Epithelial cell of esophagus (primary cell): ENCODE measurements around the gene CFAP46.

Experiments used
- DNase-seq: peaks from one replicate; pipeline ENCODE4 v3.0.0; 2010; ENCODE audit warnings: low read depth
- H3K4me3 ChIP-seq: 2 replicates; pipeline ENCODE4 v1.5.1; 2011; ENCODE audit warnings: mild to moderate bottlenecking, low read length, control low read depth
- TF ChIP-seq, protein P1 (sequence below): IDR thresholded peaks from 2 replicates; pipeline ENCODE4 v1.5.1; 2011; ENCODE audit warnings: low read depth, mild to moderate bottlenecking, low read length, control low read depth, inconsistent platforms; ENCODE audit not compliant: insufficient read depth; ENCODE audit errors: missing control alignments

Gene CFAP46

DNA sequence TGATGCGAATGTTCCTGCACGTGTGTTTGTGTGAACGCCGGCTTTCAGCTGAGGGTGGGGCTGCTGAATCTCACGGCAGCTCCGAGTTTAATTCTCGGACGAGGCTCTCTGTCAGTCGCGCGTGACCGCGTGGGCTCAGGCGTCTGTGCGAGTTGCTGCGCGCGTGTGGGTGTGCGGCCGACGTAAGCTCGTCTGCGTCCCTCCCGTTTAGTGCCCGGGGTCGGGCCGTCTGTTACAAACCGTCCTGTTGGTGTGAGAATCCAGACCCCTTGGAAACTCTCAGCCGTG lies 41.6 kb upstream of the CFAP46 start:
- TF ChIP-seq, protein P1, sequence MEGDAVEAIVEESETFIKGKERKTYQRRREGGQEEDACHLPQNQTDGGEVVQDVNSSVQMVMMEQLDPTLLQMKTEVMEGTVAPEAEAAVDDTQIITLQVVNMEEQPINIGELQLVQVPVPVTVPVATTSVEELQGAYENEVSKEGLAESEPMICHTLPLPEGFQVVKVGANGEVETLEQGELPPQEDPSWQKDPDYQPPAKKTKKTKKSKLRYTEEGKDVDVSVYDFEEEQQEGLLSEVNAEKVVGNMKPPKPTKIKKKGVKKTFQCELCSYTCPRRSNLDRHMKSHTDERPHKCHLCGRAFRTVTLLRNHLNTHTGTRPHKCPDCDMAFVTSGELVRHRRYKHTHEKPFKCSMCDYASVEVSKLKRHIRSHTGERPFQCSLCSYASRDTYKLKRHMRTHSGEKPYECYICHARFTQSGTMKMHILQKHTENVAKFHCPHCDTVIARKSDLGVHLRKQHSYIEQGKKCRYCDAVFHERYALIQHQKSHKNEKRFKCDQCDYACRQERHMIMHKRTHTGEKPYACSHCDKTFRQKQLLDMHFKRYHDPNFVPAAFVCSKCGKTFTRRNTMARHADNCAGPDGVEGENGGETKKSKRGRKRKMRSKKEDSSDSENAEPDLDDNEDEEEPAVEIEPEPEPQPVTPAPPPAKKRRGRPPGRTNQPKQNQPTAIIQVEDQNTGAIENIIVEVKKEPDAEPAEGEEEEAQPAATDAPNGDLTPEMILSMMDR = no peak
- DNase-seq = no peak
- H3K4me3 ChIP-seq = no peak overlapping the region

DNA sequence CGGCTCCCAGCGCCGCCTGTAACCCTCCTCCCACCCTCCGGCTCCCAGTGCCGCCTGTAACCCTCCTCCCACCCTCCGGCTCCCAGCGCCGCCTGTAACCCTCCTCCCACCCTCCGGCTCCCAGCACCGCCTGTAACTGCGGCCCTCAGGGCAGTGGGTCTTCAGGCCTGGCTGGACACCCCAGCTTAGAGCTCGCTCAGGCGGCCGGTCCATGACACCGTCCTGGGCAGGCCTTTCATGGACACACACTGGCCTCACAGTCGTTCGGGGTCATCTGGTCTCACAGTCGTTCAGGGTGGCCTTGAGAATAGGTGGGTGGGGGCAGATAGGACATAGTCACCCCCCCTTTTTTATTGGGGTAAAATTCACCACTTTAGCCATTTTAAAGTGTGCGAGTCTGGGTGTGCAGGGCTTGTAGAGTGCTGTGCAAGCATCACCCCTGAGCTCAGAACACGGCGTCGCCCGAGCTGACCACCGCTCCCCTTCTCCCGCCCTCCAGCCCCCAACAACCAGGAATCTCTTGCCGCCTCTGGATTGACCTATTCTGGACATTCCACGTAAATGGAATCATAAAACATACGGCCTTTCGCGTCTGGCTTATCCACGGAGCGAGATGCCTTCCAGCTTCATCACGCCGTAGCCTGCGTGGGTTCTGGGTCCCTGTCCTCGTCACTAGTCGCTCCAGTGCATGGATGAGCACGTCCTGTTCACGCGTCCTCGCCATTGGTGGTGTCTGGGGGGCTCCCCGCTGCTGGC lies 41.1 kb upstream of the CFAP46 start:
- no peak for DNase-seq
- TF ChIP-seq, protein P1 = no peak

DNA sequence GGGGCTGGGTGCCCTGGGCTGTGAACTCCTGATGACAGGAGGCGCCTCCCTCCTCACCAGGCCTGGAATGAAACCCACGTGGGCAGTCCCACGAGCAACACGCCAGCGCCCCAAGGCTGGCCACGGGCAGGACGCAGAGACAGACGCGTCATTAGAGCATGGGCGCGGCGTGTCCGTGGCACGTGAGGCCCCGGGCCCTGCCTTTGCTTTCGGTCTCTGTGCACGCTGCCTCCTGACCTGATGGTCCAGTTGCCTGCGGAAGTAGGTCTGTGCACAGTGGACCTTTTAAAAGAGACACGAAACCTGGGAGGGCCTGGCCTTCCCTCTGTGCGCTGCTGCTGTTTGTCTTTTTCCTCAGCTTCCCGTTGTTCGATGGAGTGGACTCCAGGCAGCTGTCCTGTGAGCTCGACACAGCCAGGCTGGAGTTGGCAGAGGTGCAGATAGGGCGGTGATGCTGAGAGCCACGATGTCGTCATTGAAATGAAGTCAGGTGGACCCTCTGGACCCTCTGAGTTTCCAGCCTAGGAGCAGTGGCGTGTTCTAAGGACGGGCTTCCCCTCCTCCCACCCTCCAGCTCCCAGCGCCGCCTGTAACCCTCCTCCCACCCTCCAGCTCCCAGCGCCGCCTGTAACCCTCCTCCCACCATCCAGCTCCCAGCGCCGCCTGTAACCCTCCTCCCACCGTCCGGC lies 40.1 kb upstream of the CFAP46 start:
- no peak overlapping the region for H3K4me3 ChIP-seq
- DNase-seq = no peak
- TF ChIP-seq, protein P1 = no peak

More for the DNA sequence above, 41.1 kb upstream of the CFAP46 start:
- no peak overlapping the region for H3K4me3 ChIP-seq

DNA sequence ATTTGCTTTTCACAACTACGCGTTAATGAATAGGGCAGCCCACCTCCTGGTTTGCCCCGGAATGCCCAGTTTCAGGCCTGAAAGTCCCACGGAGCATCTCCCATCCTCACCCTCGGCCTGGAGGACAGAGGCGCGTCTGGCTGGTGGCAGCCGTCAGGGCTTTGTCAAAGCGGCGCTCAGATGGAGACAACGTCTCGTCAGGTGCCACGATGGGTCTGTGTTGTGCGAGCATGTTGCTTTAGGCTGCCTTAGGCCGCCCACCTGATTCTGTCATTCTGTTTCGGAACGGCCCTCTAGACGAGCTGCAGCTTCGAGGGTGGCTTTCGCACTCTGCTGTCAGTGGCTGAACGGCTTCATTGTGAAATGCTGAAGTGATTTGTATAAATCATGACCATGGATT lies 39.4 kb upstream of the CFAP46 start:
- no peak for DNase-seq
- no peak overlapping the region for H3K4me3 ChIP-seq
- TF ChIP-seq, protein P1 = no peak

DNA sequence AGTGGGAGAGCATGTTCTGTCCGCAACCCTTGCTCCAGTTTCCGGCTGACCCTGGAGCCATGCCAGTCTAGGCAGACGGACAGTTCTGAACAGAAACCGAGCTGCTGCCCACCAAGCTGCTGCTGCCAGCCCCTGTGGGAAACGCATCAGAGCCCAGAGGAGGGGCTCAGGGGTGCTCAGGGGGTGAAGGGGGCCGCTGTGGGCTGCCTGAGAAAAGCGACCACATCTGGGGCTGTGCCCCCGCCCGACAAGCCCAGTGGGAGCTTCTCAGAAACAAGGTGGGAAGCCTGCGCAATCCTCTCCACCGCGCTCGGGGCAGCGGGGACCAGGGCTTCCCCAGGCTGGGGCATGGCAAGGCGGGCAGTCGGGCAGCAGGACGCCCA lies 38.8 kb upstream of the CFAP46 start:
- DNase-seq = no peak
- H3K4me3 ChIP-seq = no peak overlapping the region
- TF ChIP-seq, protein P1 = no peak

DNA sequence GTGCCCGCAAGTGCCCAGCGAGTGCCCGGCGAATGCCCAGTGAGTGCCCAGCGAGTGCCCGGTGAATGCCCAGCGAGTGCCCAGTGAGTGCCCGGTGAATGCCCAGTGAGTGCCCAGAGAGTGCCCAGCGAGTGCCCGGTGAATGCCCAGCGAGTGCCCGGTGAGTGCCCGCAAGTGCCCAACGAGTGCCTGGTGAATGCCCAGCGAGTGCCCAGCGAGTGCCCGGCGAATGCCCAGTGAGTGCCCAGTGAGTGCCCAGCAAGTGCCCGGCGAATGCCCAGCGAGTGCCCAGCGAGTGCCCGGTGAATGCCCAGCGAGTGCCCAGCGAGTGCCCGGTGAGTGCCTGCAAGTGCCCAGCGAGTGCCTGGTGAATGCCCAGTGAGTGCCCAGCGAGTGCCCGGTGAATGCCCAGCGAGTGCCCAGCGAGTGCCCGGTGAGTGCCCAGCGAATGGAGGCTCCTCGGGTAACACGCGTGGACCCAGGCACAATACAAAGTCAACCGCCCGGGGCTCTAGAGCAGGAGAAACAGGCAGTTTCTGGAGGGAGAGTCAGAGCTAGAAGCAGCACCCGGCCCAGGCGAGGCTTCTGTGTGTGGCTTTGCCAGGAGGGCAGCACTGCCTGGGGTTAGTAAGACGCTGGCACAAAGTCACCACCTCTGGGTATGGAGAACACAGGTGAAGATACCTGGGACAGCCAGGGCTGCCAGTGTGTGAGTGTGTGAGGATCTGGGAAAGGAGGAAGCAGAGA lies 38.2 kb upstream of the CFAP46 start:
- H3K4me3 ChIP-seq = no peak overlapping the region
- TF ChIP-seq, protein P1 = no peak
- DNase-seq = no peak
